H1 (cell line): ENCODE measurements around the gene ASTN2. TPM values are rescaled to one million over a fixed set of nuclear protein-coding genes. Genes with fewer than 3 reads are reported as not detected.

Experiments used
- CTCF ChIA-PET: fragments of 300-600 bp; sonication (Branson Sonifier 250); formaldehyde crosslinking; loops from one replicate; lab custom pipeline; 2021; ENCODE audit not compliant: partially characterized antibody; lab: Charles Lee
- POLR2A ChIA-PET: fragments of 300-600 bp; sonication (Branson Sonifier 250); formaldehyde crosslinking; loops from one replicate; lab custom pipeline; 2021; ENCODE audit warnings: inconsistent platforms; ENCODE audit not compliant: partially characterized antibody; lab: Charles Lee
- DNase-seq, 2 experiments: peaks; one replicate each; pipeline versions ENCODE4 v3.0.0 to v3.0.0-alpha.2; 2010 to 2022; ENCODE audit warnings: low spot score in 2 of 2, low read depth in 1 of 2, mixed read lengths in 1 of 2
- FAIRE-seq: peaks from 2 replicates; lab custom pipeline; 2011; peaks lifted over from hg19 to GRCh38; lab: Jason Lieb, UNC
- H2AFZ ChIP-seq: 2 replicates; pipeline ENCODE4 v1.8.1; 2012; ENCODE audit warnings: low read length, inconsistent platforms
- H2AK5ac ChIP-seq: 2 replicates; pipeline ENCODE4 v1.6.1; 2013; ENCODE audit warnings: low read depth, low read length
- H2BK120ac ChIP-seq: replicated peaks from 2 replicates; pipeline ENCODE3; 2013; ENCODE audit warnings: low read depth, low read length, inconsistent platforms
- H2BK12ac ChIP-seq: 2 replicates; pipeline ENCODE4 v1.6.1; 2013; ENCODE audit warnings: low read depth, low read length
- H2BK15ac ChIP-seq: 2 replicates; pipeline ENCODE4 v1.6.1; 2013; ENCODE audit warnings: low read length
- H2BK20ac ChIP-seq: 2 replicates; pipeline ENCODE4 v1.6.1; 2013; ENCODE audit warnings: low read length
- H2BK5ac ChIP-seq: 2 replicates; pipeline ENCODE4 v1.6.1; 2013; ENCODE audit warnings: low read depth, low read length
- H3K14ac ChIP-seq: 2 replicates; pipeline ENCODE4 v1.6.1; 2013; ENCODE audit warnings: inconsistent platforms; ENCODE audit not compliant: insufficient read length
- H3K18ac ChIP-seq: 2 replicates; pipeline ENCODE4 v1.6.1; 2013; ENCODE audit warnings: low read length; ENCODE audit errors: extremely low read depth
- H3K23ac ChIP-seq: 2 replicates; pipeline ENCODE4 v1.6.1; 2013; ENCODE audit warnings: inconsistent platforms; ENCODE audit not compliant: insufficient read length
- H3K23me2 ChIP-seq: 2 replicates; pipeline ENCODE4 v1.6.1; 2013; ENCODE audit warnings: low read depth, low read length
- H3K27ac ChIP-seq: 2 replicates; pipeline ENCODE4 v1.6.1; 2011; ENCODE audit warnings: low read depth, low read length, inconsistent platforms
- H3K27me3 ChIP-seq, 4 experiments: replicated peaks in 1 of 4; 1 replicate in 1 of 4; 2 replicates in 3 of 4; pipeline versions ENCODE4 v1.6.1 to v1.8.1; 2011 to 2013; ENCODE audit warnings: low read length in 3 of 4, mild to moderate bottlenecking in 3 of 4, inconsistent platforms in 2 of 4, mixed read lengths in 2 of 4, moderate library complexity in 1 of 4; ENCODE audit not compliant: control insufficient read depth in 3 of 4, insufficient read depth in 3 of 4; ENCODE audit errors: extremely low read depth in 1 of 4
- H3K36me3 ChIP-seq, 4 experiments: 2 replicates each; pipeline versions ENCODE4 v1.6.1 to v1.8.1; 2011 to 2013; ENCODE audit warnings: mild to moderate bottlenecking in 4 of 4, low read length in 3 of 4, moderate library complexity in 2 of 4, control low read depth in 1 of 4, inconsistent platforms in 1 of 4; ENCODE audit not compliant: insufficient read depth in 4 of 4, control insufficient read depth in 2 of 4
- H3K4ac ChIP-seq: replicated peaks from 2 replicates; pipeline ENCODE3; 2013; ENCODE audit warnings: low read length, low read depth, mixed read lengths, inconsistent platforms; ENCODE audit not compliant: insufficient read length
- H3K4me1 ChIP-seq, 4 experiments: replicated peaks in 1 of 4; 1 replicate in 1 of 4; 2 replicates in 3 of 4; pipeline versions ENCODE4 v1.6.1 to v1.8.1; 2011 to 2013; ENCODE audit warnings: low read length in 3 of 4, inconsistent platforms in 2 of 4, mixed read lengths in 1 of 4; ENCODE audit not compliant: insufficient read depth in 4 of 4, control insufficient read depth in 3 of 4
- H3K4me2 ChIP-seq, 2 experiments: 2 replicates each; pipeline versions ENCODE4 v1.6.1 to v1.8.1; 2011 to 2013; ENCODE audit warnings: low read depth in 2 of 2, low read length in 2 of 2, control low read depth in 1 of 2, inconsistent platforms in 1 of 2, mild to moderate bottlenecking in 1 of 2; ENCODE audit not compliant: insufficient read depth in 1 of 2
- H3K4me3 ChIP-seq, 4 experiments: fragments of 200-600, 300-600 bp in 1 of 4; sonication (generic), shearing (Covaris generic), sonication (Bioruptor Twin) in 1 of 4; 2 replicates each; pipeline versions ENCODE4 v1.5.1 to v1.8.1; 2011 to 2016; ENCODE audit warnings: low read length in 4 of 4, low read depth in 3 of 4, control low read depth in 2 of 4, inconsistent platforms in 2 of 4, mild to moderate bottlenecking in 2 of 4, mixed read lengths in 1 of 4, moderate library complexity in 1 of 4; ENCODE audit not compliant: insufficient read depth in 2 of 4; ENCODE audit errors: extremely low read depth in 1 of 4
- H3K56ac ChIP-seq: replicated peaks from 2 replicates; pipeline ENCODE3; 2013; ENCODE audit warnings: low read depth, mild to moderate bottlenecking, mixed read lengths, low read length, inconsistent platforms; ENCODE audit not compliant: insufficient read length
- H3K79me1 ChIP-seq: 2 replicates; pipeline ENCODE4 v1.6.1; 2013; ENCODE audit warnings: low read depth, low read length, control low read depth
- H3K79me2 ChIP-seq, 2 experiments: 2 replicates each; pipeline versions ENCODE4 v1.6.1 to v1.8.1; 2012 to 2013; ENCODE audit warnings: low read length in 2 of 2, mild to moderate bottlenecking in 2 of 2, inconsistent platforms in 1 of 2; ENCODE audit not compliant: insufficient read depth in 2 of 2, control insufficient read depth in 1 of 2
- H3K9ac ChIP-seq, 4 experiments: replicated peaks in 1 of 4; 1 replicate in 1 of 4; 2 replicates in 3 of 4; pipeline versions ENCODE4 v1.6.1 to v1.8.1; 2011 to 2013; ENCODE audit warnings: low read depth in 3 of 4, low read length in 3 of 4, control low read depth in 2 of 4, mild to moderate bottlenecking in 2 of 4, moderate library complexity in 2 of 4, inconsistent platforms in 1 of 4; ENCODE audit errors: extremely low read depth in 1 of 4
- H3K9me3 ChIP-seq, 2 experiments: 2 replicates each; pipeline versions ENCODE4 v1.6.1 to v1.8.1; 2012 to 2013; ENCODE audit warnings: mild to moderate bottlenecking in 2 of 2, moderate library complexity in 2 of 2, control low read depth in 1 of 2, inconsistent platforms in 1 of 2, low read depth in 1 of 2, low read length in 1 of 2, mixed read lengths in 1 of 2; ENCODE audit not compliant: insufficient read depth in 2 of 2
- H4K20me1 ChIP-seq, 2 experiments: replicated peaks in 1 of 2; 2 replicates each; pipeline versions ENCODE3 to v1.8.1; 2011 to 2013; ENCODE audit warnings: inconsistent platforms in 2 of 2, low read length in 2 of 2, mild to moderate bottlenecking in 1 of 2; ENCODE audit not compliant: insufficient read depth in 2 of 2, control insufficient read depth in 1 of 2
- H4K5ac ChIP-seq: 2 replicates; pipeline ENCODE4 v1.6.1; 2013; ENCODE audit warnings: low read length, low read depth, mixed read lengths, inconsistent platforms; ENCODE audit not compliant: insufficient read length
- H4K8ac ChIP-seq: 2 replicates; pipeline ENCODE4 v1.8.0; 2013; ENCODE audit warnings: mild to moderate bottlenecking, moderate library complexity, low read length, inconsistent platforms; ENCODE audit not compliant: insufficient read depth; ENCODE audit errors: extremely low read depth
- H4K91ac ChIP-seq: replicated peaks from 2 replicates; pipeline ENCODE3; 2013; ENCODE audit warnings: low read length, mixed read lengths, inconsistent platforms; ENCODE audit not compliant: insufficient read length
- RBBP5 ChIP-seq: IDR thresholded peaks from 2 replicates; pipeline ENCODE4 v1.7.1; 2012; ENCODE audit warnings: low read depth, mild to moderate bottlenecking, inconsistent platforms, low read length, moderate library complexity, borderline replicate concordance
- TEAD4 ChIP-seq: IDR thresholded peaks from 2 replicates; pipeline ENCODE4 v1.6.1; 2012; ENCODE audit warnings: low read depth, low read length, inconsistent platforms, mixed read lengths
- WGBS, 2 experiments: shearing (Covaris generic) in 1 of 2; methylation state at CpG; one replicate each; pipeline versions ENCODE4 v1.1.6 to v1.1.7; 2013 to 2015; ENCODE audit warnings: low lambda C conversion rate in 2 of 2, mixed read lengths in 2 of 2, inconsistent platforms in 1 of 2, low coverage in 1 of 2, missing lambda C conversion rate in 1 of 2; ENCODE audit not compliant: insufficient replicate concordance in 2 of 2, insufficient coverage in 1 of 2, insufficient read length in 1 of 2; ENCODE audit errors: extremely low coverage in 1 of 2, missing lambda C conversion rate in 1 of 2; 5-methylcytosine and 5-hydroxymethylcytosine counted together
- polyA plus RNA-seq, 7 experiments: library from polyadenylated mRNA; depleted of rRNA in 3 of 7; stranded (reverse) in 5 of 7; unstranded in 2 of 7; fragments of >200 nt in 5 of 7; fragments of 200-250 nt in 2 of 7; gene quantifications; 1 replicate in 5 of 7; 2 replicates in 1 of 7; 4 replicates in 1 of 7; pipeline versions ENCODE4 v1.2.1 to v1.2.3, GENCODE V29; 2011 to 2013; ENCODE audit warnings: missing spikeins in 2 of 7, mixed read lengths in 2 of 7
- total RNA-seq: library from RNA; stranded (reverse); fragmentation: NEBNext Ultra II Directional; extraction: Animal tissue kit (Norgen Biotek cat#: 25700); gene quantifications from 2 replicates; pipeline ENCODE4 v1.2.1, GENCODE V29; 2021

The ASTN2 gene
- total and polyA plus RNA-seq, 2 of the 8 experiments (the other 6 are each of a cell fraction or from before 2014, with no cell fraction given) = 8.2 to 13.7 TPM

DNA sequence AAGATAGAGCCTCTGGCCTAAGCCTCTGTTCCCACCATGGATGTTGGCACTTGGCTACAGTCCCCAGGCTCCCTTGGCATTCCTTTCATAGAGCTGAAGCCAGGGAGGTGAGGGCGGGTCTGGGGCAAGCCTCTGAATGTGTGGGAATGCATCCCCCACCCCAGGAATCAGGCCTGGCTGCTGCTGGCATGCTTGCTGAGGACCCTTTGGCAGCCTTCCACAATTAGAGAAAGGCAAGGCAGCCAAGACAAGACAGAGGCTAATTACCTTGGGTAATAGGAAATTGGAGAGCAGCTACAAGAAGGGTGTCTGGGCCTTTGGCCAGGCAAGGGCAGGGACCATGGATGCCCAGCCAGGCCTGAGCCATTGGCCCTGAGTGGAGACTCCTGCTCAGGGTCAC is 932.1 kb downstream of the ASTN2 start:
- H3K56ac ChIP-seq = no peak overlapping the region
- H3K4ac ChIP-seq = no peak overlapping the region
- no peak overlapping the region; the same call in 1 of the 2 replicates for H2AK5ac ChIP-seq
- WGBS, 2 experiments = 73% methylated on average over 1 of the region's 1 CpG; no CpG with 5 or more reads in 1 of the 2 experiments
- H2BK15ac ChIP-seq = peak overlapping the region; percentile 76; the same call in 1 of the 2 replicates
- no peak overlapping the region for H3K23ac ChIP-seq
- no peaks in the 10 kb centered on the region for H3K79me1 ChIP-seq
- no peak overlapping the region for H2BK20ac ChIP-seq
- H4K8ac ChIP-seq = no peak overlapping the region
- DNase-seq (peak in 1 of 2 experiments; percentile 47), FAIRE-seq (no peak)
- no peak overlapping the region for H3K9ac ChIP-seq
- no peak overlapping the region for H3K4me2 ChIP-seq
- no peak overlapping the region for H3K18ac ChIP-seq
- TF ChIP-seq RBBP5 (no peak), TEAD4 (peak; percentile 83)
- H3K9me3 ChIP-seq = no peaks in the 10 kb centered on the region
- no peak overlapping the region for H2BK120ac ChIP-seq
- H2AFZ ChIP-seq = no peak overlapping the region
- H3K14ac ChIP-seq = no peak overlapping the region
- H3K23me2 ChIP-seq = no peaks in the 10 kb centered on the region
- no peak overlapping the region for H2BK5ac ChIP-seq
- ChIA-PET POLR2A (interaction anchor here (0.9 to 1.4 kb wide), 2 partner anchors 10 to 51 kb away, joined by 4 read pairs; no protein-coding TSS in a partner anchor), CTCF (interaction anchor here (0.8 to 7.9 kb wide), 4 partner anchors 10 to 334 kb away, joined by 3 to 51 read pairs (median 4); no protein-coding TSS in a partner anchor)
- H4K5ac ChIP-seq = no peak overlapping the region
- no peaks in the 10 kb centered on the region for H3K36me3 ChIP-seq
- no peak overlapping the region for H3K27ac ChIP-seq
- H4K20me1 ChIP-seq = no peaks in the 10 kb centered on the region
- no peak overlapping the region for H3K4me3 ChIP-seq
- H3K4me1 ChIP-seq = peaks cover 0 to 6% (median 2%) of the 10 kb centered on the region in 4 experiments; a peak in 3 of 7 replicates
- H3K27me3 ChIP-seq = no peaks in the 10 kb centered on the region
- no peak overlapping the region for H4K91ac ChIP-seq
- H2BK12ac ChIP-seq = no peak overlapping the region
- H3K79me2 ChIP-seq = no peaks in the 10 kb centered on the region
